HT1080 (cell line): Measurements from ENCODE around the gene SPRN. TPM values are rescaled to one million over a fixed set of nuclear protein-coding genes. Genes with fewer than 3 reads are reported as not detected.
A peak's percentile ranks its signal among the peaks of the same experiment; 100 is the strongest.
"Not testable (repeated sequence)": the region's sequence is repeated elsewhere in the genome, so short reads cannot be mapped to it uniquely, and the experiment has no call there.

Source experiments
- DNase-seq: peaks from one replicate; pipeline ENCODE4 v3.0.0-alpha.2; 2015; ENCODE audit warnings: low read depth
- total RNA-seq: library from RNA; depleted of rRNA; stranded (reverse); fragments of >200 nt; shearing (Covaris generic); gene quantifications from 2 replicates; pipeline ENCODE4 v1.2.3, GENCODE V29; 2014

SPRN gene
- total RNA-seq, 1 experiment from 2014 or later = not detected

DNA sequence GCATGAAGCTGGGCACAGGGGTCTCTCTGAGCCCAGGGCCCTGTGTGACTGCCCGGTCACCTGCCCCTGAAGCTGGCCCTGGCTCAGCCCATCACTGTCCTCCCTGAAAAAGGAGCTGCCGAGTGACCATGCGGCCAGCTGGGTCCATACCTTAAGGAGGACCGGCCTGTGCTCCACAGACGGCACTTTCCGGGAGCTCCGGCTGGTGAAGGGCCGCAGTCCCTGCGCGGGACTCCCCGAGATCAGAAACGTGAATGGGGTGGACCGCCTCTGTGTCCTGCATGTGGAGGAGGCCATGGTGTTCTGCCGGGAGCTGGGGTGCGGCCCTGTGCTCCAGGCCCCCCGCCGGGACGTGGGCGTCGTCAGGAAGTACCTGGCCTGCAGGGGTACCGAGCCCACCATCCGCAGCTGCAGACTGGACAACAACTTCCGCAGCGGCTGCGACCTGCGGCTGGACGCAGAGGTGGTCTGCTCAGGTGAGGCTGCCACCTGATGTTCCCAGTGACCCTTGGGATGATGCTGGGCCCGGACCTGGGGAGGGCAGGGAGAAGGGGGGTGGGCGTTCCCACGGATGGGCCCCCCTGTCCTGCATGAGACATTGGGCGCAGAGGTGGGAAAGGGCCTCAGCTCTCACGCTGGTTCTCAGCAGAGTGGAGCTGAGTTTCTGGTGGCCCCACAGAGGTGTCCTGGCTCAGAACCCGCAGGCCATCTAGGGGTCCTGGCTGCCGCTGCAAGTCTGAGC, 32.8 kb upstream of the SPRN start:
- DNase-seq = no peak

- no peak for DNase-seq
These were observed 31.9 kb upstream of the SPRN start for GRCh38 chr10:133456041-133456951.

DNA sequence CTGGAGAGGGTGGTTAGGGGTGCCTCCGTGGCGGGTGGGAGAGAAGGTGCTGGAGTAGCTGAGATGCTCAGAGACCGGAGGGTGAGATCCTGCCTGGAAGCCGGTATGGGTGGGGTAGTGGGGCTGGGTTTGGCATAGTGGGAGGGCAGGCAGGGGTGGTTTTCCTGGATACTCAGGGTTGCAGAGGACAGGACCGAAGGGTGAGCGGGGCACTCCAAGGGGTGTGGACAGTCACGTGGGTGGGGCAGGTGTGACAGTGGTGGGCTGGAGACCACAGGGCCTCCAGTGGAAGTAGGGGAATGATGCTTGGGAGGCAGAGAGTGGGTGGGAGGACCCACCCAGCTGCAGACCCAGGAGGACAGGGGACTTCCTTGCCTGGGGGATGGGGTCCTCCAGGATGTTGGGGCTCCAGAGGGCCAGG, 31.2 kb upstream of the SPRN start:
- no peak for DNase-seq

GRCh38 chr10:133455196-133455595, 30.8 kb upstream of the SPRN start:
- DNase-seq = no peak

DNA sequence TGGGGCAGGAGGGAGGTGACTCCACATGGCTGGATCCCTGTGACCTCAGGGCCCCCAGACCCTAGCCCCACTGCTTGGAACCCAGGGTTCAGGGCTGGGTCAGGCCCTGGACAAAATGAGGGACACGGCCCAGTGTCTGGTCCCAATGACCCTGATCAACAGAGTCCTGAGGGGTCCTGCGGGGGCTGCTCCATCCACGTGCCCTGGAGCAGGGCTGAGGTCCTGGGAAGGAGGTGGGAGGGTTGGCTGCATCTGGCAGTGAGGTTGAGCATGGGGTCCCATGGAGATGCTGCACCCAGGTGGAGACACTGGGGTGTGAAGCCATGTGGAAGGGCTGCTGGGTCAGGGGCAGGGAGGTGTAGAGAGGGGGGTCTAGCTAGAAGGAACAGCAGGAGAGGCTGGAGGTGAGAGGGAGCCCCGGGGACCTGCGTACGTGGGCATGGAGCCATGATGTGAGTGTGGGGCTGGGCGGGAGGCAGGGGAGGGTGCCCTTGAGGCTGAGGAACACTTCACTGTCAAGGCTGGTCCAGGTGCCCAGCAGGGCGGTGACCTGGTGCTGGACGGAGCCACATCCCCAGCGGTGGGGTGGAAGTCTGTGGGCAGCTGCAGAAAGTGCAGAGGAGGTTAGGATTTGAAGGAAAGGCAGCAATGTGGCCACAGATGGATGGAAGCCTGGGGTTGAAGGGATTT, 29.9 kb upstream of the SPRN start:
- DNase-seq = no peak

GRCh38 chr10:133453516-133454203, 29.2 kb upstream of the SPRN start, which contains the start of gene SCART1:
Gene SCART1 (plus strand): TSS chr10:133453945. CDS start chr10:133453998, 53 bp downstream.
- no peak for DNase-seq

GRCh38 chr10:133452453-133452852, 28.0 kb upstream of the SPRN start:
- DNase-seq = no peak

DNA sequence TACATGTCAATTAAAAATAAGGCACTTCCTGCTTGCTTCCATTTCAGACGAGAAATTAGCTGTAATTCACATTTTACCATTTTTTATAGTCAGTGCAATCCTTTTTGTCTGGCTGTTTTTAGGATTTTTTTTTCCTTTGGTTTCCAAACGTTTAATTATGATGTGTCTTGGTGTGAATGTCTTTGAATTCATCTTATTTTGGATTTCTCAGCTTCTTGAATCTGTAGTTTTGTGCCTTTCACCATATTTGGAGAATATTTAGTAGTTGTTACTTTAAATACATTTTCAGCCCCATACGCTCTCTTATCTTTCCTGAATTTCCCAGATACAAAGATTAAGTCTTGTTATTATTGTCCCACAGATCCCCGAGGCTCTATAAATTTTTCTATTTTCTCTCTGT, 26.9 kb upstream of the SPRN start:
- no peak for DNase-seq

DNA sequence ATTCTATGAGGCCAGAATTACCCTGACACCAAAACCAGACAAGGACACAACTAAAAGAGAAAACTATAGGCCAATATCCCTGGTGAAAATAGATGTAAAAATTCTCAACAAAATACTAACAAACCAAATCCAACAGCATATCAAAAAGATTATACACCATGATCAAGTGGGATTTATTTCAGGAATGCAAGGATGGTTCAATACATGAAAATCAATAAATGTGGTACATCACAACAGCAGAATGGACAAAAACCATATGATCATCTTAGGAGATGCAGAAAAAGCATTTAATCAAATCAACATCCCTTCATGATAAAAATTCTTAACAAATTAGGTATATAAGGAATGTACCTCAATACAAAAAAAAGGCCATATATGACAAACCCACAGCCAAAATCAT, 23.7 kb upstream of the SPRN start:
- DNase-seq = no peak

- no peak for DNase-seq
These were observed 22.6 kb upstream of the SPRN start for GRCh38 chr10:133446979-133447378.

GRCh38 chr10:133445751-133446708, 21.6 kb upstream of the SPRN start:
- no peak for DNase-seq

DNA sequence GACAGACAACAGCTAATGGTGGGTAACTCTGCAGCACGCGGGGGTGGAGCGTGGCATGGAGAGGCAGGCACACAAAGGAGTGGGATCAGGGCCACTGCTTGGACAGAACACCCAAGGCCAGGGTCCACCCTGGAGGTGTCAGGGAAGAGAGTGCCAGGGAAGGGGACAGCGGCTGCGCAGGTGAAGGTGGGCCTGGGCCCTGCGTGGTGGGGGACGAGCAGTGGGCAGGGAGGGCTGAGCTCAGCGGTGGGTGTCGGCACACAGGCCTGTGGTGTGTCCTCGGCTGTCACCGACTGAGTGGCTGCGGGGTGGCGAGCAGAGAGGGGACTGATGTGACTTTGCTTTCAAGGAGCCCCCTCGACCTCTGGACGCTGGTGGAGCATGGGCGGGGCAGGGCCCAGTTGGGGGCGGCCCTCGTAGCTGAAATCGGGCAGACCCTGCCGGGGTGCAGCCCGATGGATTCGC, 20.9 kb upstream of the SPRN start:
- DNase-seq = no peak

DNA sequence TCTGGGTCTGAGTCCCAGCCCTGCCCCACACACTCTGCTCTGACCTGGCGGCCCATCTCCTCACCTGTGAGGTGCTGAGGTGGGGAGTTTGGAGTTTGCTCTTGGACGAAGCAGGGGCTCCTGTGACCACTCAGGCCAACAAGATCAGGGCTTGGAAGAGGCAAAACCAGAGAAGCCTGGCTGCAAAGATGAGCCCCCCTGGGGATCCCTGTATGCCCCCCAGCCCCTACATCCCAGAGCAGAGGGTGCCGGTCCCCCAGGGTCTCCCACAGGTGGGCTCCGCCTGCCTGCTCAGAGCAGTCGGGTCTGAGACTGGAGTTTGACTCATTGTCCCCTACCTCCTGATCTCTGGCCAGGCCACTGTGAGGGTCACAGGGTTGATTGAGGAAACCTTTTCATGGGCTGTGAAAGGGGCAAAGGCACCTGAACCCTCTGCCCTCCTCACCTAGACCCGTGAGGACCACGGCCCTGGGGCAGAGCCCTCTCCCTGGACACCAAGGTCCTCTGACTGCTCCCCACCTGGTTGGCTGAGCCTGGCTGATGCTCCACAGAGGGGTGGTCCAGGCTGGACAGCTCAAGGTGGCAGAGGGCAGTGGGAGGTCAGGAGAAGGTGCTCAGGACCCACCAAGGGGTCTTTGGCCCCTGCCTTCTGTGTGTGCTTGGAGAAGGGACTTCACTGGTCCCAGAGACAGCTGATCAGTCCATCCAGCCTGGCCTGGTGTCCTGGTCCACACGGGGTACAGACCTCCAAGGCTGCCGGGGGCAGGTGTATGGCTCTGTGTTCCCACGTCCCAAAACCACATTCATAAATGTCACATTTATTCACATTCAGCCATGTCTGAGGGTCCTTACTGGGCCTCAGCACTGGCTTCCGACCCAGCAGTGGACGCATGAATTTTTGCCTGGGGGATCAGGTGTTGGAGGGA, 20.2 kb upstream of the SPRN start:
- no peak for DNase-seq

DNA sequence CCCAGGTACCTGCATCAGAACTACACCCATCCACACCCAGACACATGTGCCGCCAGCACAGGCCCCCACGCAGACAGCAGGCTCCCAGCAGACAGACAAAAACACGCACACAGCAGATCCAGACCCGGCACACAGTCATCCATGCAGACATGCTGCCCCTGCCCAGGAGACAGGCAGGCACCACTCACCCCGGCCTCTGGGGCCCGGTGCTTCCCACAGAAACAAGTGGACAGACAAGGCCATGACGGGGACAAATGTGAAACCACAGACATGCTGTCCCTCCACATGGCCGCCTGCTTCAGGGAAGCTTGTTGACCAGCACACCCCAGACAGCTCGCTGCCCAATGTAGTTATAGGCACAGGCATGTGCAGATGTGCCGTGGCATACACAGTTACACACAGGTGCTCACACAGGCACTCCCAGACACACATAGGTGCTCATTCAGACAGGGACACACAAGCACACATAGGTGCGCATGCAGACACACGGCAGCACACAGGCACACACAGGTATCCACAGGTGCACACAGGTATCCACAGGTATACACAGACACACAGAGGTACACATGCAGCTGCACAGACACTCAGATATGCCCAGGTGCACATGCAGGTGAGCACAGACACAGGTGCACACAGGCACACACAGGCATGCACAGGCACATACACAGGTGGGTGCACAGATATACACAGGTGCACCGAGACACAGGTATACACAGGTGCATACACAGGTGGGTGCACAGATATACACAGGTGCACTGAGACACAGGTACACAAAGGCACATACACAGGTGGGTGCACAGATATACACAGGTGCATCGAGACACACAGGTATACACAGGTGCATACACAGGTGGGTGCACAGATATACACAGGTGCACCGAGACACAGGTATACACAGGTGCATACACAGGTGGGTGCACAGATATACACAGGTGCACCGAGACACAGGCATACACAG, 18.8 kb upstream of the SPRN start:
- no peak for DNase-seq

DNA sequence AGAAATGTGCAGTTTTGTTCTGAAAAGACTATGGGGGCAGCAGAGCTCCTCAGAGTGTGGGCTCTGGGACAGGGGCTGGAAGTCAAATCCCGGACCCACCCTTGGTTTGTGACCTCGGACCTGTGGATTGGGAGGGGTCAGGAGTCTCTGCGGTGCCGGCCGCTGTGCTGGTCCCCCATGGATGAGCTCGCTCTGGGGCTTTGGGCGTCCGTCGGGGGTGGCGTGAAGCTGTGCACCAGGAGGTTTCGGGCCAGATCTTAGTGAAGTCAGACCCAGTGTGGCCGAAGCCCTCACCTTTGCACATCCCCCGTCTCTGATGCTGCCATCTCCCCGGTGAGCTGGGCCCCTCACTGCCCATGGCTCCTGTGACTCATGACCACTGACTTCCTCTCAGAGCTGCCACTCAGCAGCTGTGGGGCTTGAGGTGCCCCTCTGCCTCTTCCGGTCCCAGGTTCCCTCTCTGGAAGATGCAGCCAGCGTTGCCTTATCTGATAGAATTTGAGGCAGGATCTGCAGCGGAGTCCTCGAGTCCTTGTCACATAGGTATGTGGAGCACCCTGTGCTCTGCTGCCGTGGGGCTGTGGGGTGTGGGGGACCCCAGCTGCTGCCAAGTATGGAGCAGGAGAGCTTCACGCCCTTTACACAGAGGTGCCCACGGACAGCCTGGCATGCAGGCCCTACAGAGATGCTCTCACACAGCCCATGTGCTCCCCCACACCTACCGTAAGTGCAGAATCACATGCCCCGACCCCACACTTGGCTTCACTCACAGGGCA, 18.0 kb upstream of the SPRN start:
- DNase-seq = peak; percentile 52

- DNase-seq = no peak
These were observed 17.4 kb upstream of the SPRN start for GRCh38 chr10:133441780-133442179.

GRCh38 chr10:133441356-133441755, 16.9 kb upstream of the SPRN start:
- not testable (repeated sequence) for DNase-seq
